D721Med (cell line): ENCODE data around the gene RBM26.

Experiments
- DNase-seq: peaks from one replicate; pipeline ENCODE4 v3.0.0; 2011; ENCODE audit warnings: low spot score; ENCODE audit not compliant: insufficient read length
- FAIRE-seq: peaks from 2 replicates; lab custom pipeline; 2011; peaks lifted over from hg19 to GRCh38; lab: Jason Lieb, UNC
- CTCF ChIP-seq: IDR thresholded peaks from 2 replicates; pipeline ENCODE4 v1.5.1; 2012; ENCODE audit warnings: mild to moderate bottlenecking, control low read depth; ENCODE audit not compliant: insufficient read depth; ENCODE audit errors: missing control alignments

Gene RBM26

GRCh38 chr13:79340490-79340889 lies 65.6 kb downstream of the RBM26 start:
- DNase-seq (no peak), FAIRE-seq (no peak)
- TF ChIP-seq CTCF = peak; percentile 14

GRCh38 chr13:79338343-79338742 lies 67.7 kb downstream of the RBM26 start:
- no peak for DNase-seq
- FAIRE-seq = no peak
- no peak for TF ChIP-seq CTCF

- FAIRE-seq (no peak), DNase-seq (no peak)
- TF ChIP-seq CTCF = no peak
Measured at GRCh38 chr13:79336966-79337365, 69.1 kb downstream of the RBM26 start.

- TF ChIP-seq CTCF = no peak
- FAIRE-seq = no peak
- no peak for DNase-seq
Measured at GRCh38 chr13:79328510-79328909, 77.5 kb downstream of the RBM26 start.

- no peak for DNase-seq
- no peak for FAIRE-seq
Measured at GRCh38 chr13:79320433-79320832, 85.6 kb downstream of the RBM26 start.

GRCh38 chr13:79318664-79319063 lies 87.4 kb downstream of the RBM26 start:
- TF ChIP-seq CTCF = no peak
- no peak for DNase-seq
- FAIRE-seq = no peak

More at GRCh38 chr13:79320433-79320832, 85.6 kb downstream of the RBM26 start:
- TF ChIP-seq CTCF = no peak

GRCh38 chr13:79317856-79318255 lies 88.2 kb downstream of the RBM26 start:
- no peak for DNase-seq
- TF ChIP-seq CTCF = no peak
- FAIRE-seq = no peak
